Measurements from ENCODE around the gene SLC5A4. TPM values are rescaled to one million over a fixed set of nuclear protein-coding genes. Genes with fewer than 3 reads are reported as not detected.

Gene SLC5A4
- not detected in 2 replicates for total RNA-seq

GRCh38 chr22:32255217-32255616, at the start of gene SLC5A4:
Gene SLC5A4, minus strand, starts transcription at chr22:32255347. Its CDS starts 18 bp downstream, at chr22:32255329.

GRCh38 chr22:32204856-32205722, 50.1 kb downstream of the SLC5A4 start, which contains the start of gene RFPL2:
Gene RFPL2, minus strand, starts transcription at chr22:32205073. Its CDS starts 2,622 bp downstream, at chr22:32202451.

Other genes starting within 250 kb of the SLC5A4 start
- gene SLC5A1, start 212.1 kb downstream of the SLC5A4 start, total RNA-seq = not detected in 2 replicates
- not detected in 2 replicates for gene C22orf42, start 96.0 kb downstream of the SLC5A4 start, total RNA-seq
- not detected in 2 replicates for gene RFPL2, start 50.3 kb downstream of the SLC5A4 start, total RNA-seq
- not detected in 2 replicates for gene RFPL3, start 102.5 kb upstream of the SLC5A4 start, total RNA-seq
- gene RTCB, start 156.9 kb upstream of the SLC5A4 start, total RNA-seq = 99.5 and 162 TPM in 2 replicates
- gene BPIFC, start 209.1 kb upstream of the SLC5A4 start, total RNA-seq = not detected in 2 replicates
- gene FBXO7, start 219.5 kb upstream of the SLC5A4 start, total RNA-seq = 40.3 and 49.3 TPM in 2 replicates

Data from regular cardiac myocyte (primary cell).